ENCODE measurements around the gene CCND1.

The CCND1 gene

GRCh38 chr11:69674267-69674885 is 33.4 kb downstream of the CCND1 start:
- H3K4me3 ChIP-seq (ENCODE audit: low read depth, low read length) = peak overlapping the region; percentile 94
- TF ChIP-seq, protein P1, sequence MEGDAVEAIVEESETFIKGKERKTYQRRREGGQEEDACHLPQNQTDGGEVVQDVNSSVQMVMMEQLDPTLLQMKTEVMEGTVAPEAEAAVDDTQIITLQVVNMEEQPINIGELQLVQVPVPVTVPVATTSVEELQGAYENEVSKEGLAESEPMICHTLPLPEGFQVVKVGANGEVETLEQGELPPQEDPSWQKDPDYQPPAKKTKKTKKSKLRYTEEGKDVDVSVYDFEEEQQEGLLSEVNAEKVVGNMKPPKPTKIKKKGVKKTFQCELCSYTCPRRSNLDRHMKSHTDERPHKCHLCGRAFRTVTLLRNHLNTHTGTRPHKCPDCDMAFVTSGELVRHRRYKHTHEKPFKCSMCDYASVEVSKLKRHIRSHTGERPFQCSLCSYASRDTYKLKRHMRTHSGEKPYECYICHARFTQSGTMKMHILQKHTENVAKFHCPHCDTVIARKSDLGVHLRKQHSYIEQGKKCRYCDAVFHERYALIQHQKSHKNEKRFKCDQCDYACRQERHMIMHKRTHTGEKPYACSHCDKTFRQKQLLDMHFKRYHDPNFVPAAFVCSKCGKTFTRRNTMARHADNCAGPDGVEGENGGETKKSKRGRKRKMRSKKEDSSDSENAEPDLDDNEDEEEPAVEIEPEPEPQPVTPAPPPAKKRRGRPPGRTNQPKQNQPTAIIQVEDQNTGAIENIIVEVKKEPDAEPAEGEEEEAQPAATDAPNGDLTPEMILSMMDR (IDR thresholded peaks at IDR 0.05; ENCODE audit: insufficient read depth, low read depth, low read length, missing control alignments) = no peak
- DNase-seq (ENCODE audit: low read depth) = peak; percentile 16

GRCh38 chr11:69674886-69675714 is 34.1 kb downstream of the CCND1 start, which contains the start of gene LTO1:
TSS of gene LTO1 (minus strand) at chr11:69675353. CDS start at chr11:69675239, 114 bp downstream.
- H3K4me3 ChIP-seq (ENCODE audit: low read depth, low read length) = peak within 1 kb of the TSS; percentile 94
- TF ChIP-seq, protein P1 (IDR thresholded peaks at IDR 0.05; ENCODE audit: insufficient read depth, low read depth, low read length, missing control alignments) = no peak
- DNase-seq (ENCODE audit: low read depth) = peak; percentile 96

GRCh38 chr11:69677749-69678148 is 36.8 kb downstream of the CCND1 start:
- TF ChIP-seq, protein P1 (IDR thresholded peaks at IDR 0.05; ENCODE audit: insufficient read depth, low read depth, low read length, missing control alignments) = no peak
- no peak for DNase-seq (ENCODE audit: low read depth)
- H3K4me3 ChIP-seq (ENCODE audit: low read depth, low read length) = no peak overlapping the region

- H3K4me3 ChIP-seq (ENCODE audit: low read depth, low read length) = no peak overlapping the region
- no peak for DNase-seq (ENCODE audit: low read depth)
- TF ChIP-seq, protein P1 (IDR thresholded peaks at IDR 0.05; ENCODE audit: insufficient read depth, low read depth, low read length, missing control alignments) = no peak
Observed at GRCh38 chr11:69680688-69681087, 39.7 kb downstream of the CCND1 start.

GRCh38 chr11:69682221-69682620 is 41.3 kb downstream of the CCND1 start:
- DNase-seq (ENCODE audit: low read depth) = no peak
- TF ChIP-seq, protein P1 (IDR thresholded peaks at IDR 0.05; ENCODE audit: insufficient read depth, low read depth, low read length, missing control alignments) = no peak
- H3K4me3 ChIP-seq (ENCODE audit: low read depth, low read length) = no peak overlapping the region

GRCh38 chr11:69682681-69683326 is 41.8 kb downstream of the CCND1 start:
- no peak overlapping the region for H3K4me3 ChIP-seq (ENCODE audit: low read depth, low read length)
- no peak for DNase-seq (ENCODE audit: low read depth)
- TF ChIP-seq, protein P1 (IDR thresholded peaks at IDR 0.05; ENCODE audit: insufficient read depth, low read depth, low read length, missing control alignments) = no peak
